HG03280 (cell line): ENCODE results near the gene PGAM2.

Experiments
- ATAC-seq: cut with Tn5 transposase; IDR thresholded peaks from one replicate; pipeline ENCODE4 v1.9.1; 2021; ENCODE audit warnings: mild to moderate bottlenecking, moderate library complexity; ENCODE audit not compliant: unreplicated experiment

The PGAM2 gene

DNA sequence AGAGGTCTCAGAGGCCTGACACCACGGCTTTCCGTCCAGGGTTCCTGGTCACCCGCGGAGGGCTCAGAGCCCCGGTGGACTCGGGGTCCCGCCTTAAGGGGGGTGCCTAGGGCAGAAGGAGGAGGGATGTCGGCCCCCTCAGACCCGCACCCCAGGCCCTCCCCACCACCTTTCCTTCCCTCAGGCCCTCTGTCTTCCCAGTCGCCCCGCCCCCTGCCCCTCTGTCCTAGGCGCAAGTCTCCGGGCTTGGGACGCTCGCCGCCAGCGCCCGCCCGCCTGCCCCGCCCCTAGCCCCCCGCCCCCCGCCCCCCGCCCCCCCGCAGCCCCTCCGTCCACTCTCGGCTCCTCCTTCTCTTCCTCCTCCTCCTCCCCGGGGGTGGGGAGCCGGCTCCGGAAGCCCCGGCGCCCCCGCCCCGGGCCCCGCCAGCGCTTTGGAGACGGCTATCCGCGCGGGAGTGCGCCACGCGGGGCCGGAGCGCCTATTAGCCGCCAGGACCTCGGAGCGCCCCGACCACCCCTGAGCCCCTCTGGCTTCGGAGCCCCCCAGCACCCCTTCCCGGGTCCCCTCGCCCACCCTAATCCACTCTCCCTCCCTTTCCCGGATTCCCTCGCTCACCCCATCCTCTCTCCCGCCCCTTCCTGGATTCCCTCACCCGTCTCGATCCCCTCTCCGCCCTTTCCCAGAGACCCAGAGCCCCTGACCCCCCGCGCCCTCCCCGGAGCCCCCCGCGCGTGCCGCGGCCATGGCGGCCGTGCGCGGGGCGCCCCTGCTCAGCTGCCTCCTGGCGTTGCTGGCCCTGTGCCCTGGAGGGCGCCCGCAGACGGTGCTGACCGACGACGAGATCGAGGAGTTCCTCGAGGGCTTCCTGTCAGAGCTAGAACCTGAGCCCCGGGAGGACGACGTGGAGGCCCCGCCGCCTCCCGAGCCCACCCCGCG, 38.8 kb upstream of the PGAM2 start, which contains the start of gene AEBP1:
Gene AEBP1, plus strand, starts transcription at position 423 of the 937 bp plus-strand sequence. Its CDS starts 321 bp downstream, at position 744.
- ATAC-seq: no peak

DNA sequence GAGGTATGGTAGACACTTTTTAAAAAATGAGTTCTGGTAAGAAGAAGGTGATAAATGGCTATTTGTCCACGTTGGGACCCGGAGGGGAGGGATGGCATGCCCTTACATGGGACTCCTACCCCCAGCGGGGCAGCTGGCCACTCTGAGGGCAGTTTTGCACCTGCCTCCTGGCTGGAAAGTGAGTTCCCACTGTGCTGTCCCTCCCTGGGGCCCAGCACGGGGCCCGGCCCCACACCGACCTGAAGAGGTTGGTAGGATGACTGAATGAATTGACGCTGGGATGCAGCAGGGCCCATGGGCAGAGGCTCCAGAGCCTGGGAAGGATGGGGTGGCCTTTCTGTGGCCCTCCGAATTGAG, 38.2 kb upstream of the PGAM2 start:
- no peak for ATAC-seq

DNA sequence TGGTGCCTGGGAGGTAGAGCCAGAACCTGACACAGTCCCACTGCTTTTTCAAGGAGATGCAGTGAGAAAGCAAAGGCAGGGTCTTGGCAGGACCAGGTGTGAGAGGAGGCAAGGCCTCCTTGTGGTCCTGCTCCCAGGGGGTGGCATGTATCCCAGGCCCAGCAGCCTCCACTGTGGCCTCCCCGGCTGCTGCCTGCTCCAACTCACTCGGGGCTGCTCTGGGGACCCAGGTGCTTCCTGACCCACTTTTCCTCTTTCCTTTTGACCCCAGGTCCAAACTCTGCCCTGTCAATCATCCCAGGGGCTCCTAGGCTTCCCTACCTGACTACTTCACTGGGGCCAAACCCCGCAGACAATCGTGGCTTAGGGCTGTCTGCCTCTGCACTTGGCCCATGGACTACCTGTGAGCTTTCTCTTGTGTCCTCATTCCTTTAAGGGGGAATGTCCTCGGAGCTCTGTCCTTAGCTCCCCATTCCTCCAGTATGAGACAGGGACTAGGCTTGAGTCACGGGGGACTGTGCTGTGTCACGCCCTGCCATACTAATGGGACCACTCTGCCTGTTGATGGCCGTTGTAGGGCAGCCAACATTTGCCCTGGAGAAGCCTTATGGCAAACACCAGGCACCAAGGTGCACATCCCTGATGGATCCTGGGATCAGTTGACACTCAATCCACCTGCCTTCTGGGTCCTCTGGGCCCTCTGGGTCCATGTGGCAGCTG, 37.6 kb upstream of the PGAM2 start:
- no peak for ATAC-seq

DNA sequence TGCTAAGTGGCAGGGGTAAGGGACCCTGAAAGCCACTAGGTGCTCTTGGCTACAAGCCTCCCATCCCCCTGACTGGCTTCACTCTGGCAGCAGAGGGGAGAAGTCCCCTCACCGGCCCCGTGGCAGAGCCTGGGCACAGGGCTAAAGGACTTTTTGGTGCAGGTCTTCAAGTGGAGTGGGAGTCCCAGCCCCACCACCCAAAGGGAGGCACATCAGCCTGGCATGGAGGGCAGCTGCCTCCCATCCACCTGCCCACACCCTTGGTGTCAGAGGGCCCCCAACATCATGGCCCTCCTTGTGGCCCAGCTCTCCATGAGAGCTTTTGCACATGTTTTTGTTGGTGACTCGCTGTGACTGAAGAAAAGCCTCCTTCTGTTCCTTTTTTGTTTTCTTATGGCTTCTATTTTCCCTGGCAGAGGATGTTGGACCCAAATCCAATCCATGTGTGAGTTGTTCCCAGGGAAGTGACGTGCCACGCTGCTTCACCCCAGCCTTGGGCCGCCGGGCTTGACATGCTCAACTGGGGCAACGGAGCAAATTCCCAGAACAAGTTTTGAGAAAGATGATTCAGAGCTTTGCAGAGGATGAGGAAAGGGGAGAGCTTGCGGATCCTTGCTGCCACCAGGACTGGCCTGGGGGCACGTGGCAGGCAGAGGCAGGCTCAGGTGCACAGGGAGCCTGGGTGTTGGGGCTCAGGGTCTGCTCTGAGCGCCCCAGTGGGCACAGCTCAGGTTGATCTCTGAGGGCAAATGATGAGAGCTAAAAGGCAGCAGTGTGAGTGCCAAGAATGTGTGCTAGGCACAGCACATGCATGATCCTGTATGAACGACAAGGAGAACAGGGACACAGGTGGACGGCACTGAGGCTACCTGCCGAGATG, 36.8 kb upstream of the PGAM2 start:
- no peak for ATAC-seq

DNA sequence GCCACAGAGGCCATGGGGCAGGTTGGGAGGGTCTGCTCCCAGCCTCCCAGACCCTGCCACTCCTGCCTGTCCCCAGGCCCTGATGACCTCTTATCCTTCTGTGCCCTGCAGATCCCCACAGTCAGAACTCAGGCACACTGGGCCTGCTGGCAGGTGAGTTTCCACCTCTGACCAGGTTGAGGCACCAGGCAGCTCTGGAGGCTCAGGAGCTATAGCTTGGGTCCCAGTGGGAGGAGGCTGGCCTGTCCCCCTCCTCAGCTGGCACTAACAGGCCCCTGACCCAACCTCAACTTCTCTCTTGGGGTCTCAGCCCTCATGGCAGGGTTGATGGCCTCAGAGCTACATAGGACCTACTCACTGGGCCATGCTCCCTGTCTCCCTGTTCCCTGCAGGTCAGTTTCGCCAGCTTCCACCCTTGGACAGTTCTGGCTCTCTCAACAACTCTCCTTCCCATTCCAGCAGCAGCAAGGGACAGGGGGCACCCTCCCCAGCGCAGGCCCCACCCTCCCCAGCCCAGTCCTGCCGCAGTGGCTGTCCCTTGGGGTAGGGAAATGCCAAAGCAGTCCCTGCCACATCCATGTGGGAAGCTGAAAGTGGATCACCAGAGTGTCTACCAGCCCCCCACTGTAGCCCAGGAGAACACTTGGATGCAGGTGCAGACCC, 36.1 kb upstream of the PGAM2 start:
- no peak for ATAC-seq

DNA sequence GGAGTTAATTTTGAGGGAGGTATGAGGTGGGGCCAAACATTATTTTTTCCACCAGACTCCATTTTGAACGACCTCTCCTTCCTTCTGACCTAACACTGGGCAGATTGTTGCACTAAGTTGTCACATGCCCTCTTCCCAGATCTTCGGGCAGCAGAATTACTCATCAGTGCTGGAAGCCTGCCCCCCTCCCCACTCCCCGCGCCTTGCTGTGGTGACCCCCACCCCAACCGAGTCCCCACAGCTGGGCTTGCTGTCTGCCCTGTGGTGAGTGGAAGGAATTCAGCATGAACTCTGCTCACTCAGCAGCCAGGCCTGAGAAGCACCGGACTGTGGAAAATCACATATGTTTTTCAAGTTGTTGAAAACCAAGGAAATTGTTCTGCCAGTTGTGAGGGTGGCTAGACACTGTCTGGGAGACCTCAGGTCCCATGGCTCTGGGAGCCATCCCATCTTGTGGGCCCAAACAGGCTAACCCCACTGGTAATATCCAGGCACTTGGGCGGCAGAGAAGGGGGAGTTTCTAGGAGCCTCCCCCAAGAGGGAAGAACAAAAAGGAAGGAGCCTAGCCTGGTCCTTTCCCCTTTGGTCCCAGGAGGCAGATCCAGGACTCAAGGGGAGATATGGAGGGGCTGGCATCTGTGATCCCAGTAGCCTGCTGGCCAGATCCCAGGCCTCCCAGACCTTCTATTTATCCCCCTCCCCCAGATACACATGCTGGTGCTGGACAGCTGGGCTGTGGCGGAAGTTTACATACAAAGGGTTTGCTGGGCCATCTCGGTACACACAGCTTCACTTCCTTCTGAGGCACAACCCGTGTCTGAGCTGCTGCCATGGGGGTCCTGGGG, 35.3 kb upstream of the PGAM2 start:
- no peak for ATAC-seq

DNA sequence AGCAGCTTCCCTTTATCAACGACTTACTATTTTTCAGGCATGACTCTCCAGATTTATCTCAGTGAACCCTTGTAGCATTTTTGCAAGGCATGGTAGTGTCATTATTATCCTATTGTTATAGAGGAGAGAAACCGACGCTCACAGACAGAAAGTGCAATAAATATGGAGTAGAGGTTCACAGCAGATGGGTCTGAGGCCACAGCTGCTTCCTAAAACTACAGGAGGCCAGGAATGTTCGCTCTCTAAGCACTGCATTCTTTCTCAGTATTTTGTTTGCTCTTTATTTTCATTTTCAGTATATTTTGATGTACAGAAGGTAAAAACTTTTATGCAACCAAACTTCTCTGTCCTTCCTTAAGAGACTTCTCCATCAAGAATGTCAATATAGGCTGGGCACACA, 34.3 kb upstream of the PGAM2 start:
- ATAC-seq: no peak

DNA sequence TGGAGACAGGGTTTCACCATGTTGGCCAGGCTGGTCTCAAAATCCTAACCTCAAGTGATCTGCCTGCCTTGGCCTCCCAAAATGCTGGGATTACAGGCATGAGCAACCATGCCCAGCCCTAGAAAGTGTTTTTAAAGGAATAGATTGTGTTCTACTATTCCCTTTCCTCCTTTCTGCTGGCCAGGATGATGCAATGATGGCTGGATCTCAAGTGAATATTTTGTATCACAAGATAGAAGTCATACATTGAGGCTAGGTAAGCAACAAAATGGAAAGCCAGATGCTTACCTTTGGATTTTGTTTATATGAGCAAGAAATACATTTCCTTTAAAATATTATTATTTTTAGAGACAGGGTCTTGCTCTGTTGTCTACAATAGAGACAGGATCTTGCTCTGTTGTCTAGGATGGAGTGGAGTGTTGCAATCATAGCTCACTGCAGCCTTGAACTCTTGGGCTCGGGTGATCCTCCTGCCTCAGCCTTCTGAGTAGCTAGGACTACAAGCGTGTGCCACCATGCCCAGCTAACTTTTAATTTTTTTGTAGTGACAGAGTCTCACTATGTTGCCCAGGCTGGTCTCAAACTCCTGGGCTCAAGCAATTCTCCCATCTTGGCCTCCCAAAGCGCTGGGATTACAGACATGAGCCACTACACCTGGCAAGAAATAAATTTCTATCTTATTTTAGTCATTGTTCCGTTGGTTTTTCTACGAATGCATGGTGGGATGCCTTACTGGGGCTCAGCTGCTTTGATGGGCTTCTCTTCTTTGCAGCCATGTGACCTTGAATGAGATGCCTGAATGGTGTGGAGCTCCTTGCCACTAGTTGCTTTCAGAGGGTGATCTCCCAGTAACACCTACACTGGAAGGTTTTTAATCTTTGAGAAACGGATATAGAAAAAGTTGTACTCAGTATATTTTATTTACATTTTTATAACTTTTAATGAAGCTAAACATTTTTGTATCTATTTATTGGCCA, 33.0 kb upstream of the PGAM2 start:
- ATAC-seq: no peak

DNA sequence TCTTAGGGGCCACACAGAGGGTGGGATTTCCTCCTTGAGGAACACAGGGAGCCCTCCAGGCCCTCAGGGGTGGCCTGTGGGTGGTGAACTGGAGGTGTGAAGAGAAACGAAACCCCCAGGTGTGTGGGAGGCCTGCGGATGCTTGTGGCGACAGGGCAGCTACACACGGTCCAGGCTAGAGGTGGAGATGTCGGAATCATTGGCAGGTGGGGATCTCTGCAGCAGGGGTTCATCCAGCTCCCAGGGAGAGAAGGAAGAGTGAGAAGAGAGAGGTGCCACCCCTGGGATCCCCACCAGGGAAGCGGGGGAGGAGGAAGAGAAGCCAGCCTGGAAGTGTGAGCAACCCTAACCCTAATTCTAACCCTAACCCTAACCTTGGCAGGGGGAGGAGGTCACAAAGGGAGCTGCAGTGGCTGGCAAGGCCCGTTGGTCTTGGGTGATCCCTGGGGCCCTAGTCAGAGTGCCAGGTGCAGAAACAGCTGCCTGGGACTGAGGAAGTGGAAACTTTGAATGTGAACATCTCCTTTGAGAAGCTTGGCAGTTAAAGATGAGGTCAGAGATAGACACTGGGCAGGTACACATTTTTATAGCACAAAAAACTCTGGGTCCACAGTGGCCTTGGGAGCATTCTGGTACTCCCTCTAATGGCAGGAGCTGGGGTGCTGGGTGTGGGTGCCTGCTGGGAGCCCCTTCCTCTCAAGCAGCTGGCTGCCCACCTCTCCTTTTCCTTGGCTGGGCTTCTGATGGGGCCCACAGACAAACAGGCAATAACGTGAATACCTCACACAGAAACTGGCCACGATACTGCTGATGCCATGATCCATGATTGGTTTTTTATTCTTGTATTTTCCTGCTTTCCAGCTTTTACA, 31.9 kb upstream of the PGAM2 start:
- peak; percentile 46 for ATAC-seq

DNA sequence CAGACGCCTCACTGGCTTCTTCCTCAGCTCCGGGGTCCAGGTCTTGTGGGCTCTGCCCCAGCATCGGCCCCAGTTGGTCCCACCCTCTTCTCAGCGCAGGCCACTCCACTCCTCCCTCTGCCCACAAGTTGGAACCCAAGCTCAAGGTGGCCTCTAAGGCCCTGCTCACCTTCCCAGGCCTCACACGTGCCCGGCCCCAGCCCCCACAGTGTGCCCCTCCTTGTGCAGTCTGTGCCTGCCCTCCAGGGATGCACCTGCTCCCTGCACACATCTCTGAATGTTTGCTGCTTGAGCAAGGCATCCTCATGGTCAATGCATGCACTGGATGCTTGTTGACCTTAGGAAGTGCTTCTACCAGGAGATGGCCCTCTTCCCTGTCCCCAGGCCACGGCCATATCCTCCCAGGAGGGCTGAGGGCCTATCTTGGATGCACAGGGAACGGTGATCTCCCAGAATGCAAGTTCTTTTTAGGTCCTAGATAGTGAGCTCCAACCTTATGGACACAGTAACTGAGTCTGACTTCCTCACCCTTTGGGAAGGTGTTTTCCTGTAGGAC, 31.0 kb upstream of the PGAM2 start:
- ATAC-seq: no peak

DNA sequence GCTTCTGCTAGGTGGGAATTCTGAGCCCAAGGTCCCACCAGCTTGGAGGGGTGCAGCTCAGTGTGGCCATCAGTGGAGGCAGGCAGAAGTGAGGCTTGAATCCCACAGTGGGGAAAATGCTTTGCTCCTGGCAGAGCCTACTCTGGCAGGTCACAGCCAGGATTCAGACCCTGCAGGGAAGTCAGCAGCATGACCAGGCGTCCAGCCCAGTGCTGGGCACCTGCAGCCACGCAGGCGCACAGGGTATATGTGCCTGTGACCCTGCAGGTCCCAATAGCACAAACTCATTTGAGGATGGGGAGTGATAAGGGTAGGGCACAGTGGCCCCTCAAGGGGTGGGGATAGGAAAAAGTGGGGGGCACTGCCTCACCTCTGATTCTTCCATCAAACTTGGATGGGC, 30.4 kb upstream of the PGAM2 start:
- no peak for ATAC-seq

DNA sequence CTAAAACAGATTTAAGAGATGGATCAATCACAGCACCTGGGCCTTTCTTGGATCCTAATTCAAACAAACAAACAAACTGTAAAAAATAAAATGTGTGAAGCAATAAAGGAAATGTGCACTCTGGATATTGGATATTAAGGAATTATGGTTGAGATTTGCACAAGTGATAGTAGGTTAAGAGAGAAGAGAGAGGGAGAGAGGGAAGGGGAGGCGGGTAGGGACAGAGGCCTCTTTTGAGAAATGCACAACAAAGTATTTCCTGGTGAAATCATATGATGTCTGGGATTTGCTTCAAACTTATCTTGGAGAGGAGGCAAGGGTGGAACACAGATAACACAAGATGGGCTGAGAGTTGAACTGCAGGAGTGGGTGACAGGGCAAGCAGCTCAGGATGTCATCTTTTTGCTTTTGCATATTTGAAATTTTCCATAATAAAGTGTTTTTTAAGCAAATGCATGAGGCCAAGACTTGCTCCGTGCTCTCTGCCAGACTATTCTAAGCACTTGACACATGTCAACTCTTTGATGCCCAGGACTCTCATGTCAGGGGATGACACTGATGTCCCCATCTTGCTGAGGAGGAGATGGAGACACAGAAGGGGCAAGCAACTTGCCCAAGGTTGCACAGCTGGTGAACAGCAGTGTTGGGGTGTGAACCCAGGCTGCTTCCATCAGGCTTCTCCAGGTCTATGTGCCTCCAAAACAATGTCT, 29.7 kb upstream of the PGAM2 start:
- no peak for ATAC-seq

DNA sequence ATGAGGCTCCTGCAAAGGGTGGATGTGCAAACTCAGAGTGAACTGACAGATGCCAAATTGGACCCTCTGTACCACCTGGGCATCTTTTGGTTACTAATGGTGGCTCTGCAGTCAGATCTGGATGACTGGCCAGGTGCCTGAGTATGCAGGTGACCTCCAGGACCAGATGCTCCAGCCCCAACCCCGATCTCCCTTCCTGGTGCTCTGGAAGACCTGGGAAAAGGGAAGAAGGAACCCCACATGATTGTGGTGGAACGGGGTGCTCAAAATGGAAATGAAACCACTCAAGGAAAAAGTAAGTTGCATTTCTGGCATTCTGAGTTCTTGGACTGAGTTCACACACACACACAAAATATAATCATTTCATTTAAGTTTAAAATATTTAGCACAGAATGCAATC, 29.0 kb upstream of the PGAM2 start:
- no peak for ATAC-seq

DNA sequence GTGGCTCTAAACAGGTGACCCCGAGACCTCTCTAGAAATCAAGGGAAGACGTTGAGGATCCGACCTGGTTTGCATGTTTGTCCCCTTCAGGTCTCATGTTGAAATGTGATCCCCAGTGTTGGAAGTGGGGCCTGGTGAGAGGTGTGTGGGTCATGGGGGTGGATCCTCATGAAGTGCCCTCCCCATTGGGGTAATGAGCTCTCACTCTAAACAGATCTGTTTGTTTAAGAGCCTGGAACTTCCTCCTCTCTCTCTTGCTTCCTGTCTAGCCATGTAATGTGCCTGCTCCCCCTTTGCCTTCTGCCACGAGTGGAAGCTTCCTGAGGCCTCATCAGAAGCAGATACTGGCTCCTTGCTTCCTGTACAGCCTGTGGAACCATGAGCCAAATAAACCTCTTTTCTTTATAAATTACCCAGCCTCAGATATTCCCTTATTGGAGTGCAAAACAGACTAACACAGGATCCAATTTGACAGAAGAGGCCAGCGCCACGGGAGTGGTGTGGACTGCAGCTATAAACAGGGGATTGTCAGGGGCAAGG, 27.8 kb upstream of the PGAM2 start:
- no peak for ATAC-seq

DNA sequence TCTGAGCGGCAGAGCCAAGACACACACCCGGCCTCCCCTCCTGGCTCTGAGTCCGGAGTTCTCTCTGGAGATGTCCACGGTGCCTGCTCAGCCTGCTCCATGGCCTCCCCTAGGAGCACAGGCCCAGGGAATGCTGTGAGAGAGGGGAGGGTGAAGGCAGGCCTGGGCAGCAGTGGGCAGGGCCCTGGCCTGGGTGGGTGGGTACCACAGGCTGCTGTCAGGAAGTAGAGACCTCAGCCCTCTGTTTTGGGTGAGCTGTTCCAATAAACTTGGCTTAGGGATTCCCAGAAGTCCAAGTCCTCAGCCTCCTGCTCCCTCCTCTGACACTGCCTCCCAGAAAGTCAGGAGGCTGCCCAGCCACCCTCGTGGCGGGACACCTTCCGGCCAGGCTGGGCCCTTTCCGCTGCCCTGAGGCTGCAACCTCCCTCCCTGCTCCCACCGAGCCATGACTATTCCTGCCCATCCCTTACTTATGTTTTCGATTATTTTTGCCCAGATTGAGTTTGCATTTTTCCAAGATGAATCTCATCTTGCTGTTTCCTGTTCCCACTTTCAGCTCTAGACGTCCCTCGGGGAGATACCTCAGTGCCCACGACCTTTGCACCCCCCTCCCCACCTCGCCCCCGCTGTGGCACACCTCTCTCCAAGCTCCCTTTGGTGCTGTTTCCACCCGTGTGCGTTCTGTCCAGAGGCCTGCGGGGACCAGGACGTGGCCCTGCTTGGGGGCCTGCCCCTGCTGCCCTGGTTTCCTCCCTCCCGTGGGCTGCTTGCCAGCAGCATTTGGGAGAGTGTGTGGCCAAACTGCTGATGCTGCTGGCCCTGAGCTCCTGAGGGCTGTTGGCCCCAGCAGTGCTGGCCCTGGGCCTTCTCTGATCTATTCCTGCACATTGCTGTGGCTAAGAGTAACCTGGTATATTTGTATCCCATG, 22.8 kb upstream of the PGAM2 start:
- ATAC-seq: no peak
